GM21360 (cell line): ENCODE results near the gene FOXRED2.
A peak's percentile ranks its signal among the peaks of the same experiment; 100 is the strongest.
"Not testable (repeated sequence)": the region's sequence is repeated elsewhere in the genome, so short reads cannot be mapped to it uniquely, and the experiment has no call there.

Experiments used
- ATAC-seq: cut with Tn5 transposase; IDR thresholded peaks from one replicate; pipeline ENCODE4 v1.9.1; 2021; ENCODE audit warnings: mild to moderate bottlenecking, moderate library complexity; ENCODE audit not compliant: unreplicated experiment

Gene FOXRED2

DNA sequence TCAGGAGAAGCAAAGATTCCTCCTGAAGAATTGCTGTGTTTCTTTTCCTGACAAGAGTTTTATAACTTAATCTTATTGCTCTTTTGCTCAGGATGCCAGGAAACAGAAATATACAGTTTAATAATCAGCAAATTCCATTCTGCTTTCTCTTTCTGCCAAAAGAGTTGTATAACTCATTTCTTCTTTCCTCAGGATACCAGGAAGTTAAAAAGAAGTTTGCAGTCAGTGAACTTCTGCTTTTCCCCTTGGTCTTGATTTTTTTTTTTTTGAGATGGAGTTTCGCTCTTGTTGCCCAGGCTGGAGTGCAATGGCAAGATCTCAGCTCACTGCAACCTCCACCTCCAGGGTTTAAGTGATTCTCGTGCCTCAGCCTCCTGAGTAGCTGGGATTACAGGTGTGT lies 13.1 kb upstream of the FOXRED2 start:
- not testable (repeated sequence) for ATAC-seq

DNA sequence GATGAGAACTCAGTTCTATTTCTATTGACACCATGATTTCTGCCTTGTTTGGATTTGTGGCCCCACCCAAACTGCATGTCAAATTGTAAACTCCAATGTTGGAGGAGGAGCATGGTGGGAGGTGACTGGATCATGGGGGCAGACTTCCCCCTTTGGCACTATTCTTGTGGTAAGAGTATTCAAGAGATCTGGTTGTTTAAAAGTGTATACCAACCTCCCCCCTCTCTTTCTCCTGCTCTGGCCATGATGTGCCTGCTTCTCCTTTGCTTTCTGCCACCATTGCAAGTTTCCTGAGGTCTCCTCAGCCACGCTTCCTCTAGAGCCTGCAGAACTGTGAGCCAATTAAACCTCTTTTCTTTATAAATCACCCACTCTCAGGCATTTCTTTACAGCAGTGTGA lies 7.9 kb upstream of the FOXRED2 start:
- ATAC-seq, result no peak

DNA sequence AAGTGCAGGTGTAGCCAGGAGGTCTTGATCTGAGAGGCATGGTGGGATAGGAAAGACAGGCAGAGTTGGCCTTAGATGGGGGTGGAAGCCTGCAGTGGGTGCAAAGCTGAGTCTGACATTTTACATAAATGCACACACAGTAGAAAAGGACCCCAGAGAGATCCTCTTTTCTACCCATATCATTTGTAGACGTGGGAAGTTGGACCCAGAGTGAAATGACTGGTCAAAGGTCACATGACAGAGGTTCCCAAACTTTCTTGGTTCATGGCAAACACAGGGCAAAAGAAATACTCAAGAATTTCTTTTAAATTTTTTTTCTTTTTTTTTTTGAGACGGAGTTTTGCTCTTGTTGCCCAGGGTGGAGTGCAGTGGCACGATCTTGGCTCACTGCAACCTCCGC lies 6.2 kb upstream of the FOXRED2 start:
- no peak for ATAC-seq

DNA sequence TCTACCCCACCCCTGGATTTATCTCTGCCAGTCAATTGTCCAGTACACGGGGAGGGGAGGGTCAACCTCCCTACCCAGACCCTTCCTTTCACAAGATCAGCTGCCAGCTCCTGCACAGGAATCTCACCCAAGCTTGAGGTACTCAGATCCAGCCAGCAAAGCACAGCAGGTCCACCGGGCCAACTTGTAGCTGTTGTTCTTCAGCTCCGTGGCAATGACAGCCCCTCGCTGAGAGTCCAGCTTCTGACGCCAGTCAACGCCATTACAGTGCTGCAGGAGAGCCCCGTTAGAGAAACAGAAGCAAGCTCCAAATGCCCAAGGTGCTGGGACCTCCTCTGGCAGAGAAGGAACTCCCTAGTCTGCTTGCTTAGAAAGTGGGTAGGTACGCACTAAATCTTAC lies 5.5 kb upstream of the FOXRED2 start:
- ATAC-seq, result no peak

DNA sequence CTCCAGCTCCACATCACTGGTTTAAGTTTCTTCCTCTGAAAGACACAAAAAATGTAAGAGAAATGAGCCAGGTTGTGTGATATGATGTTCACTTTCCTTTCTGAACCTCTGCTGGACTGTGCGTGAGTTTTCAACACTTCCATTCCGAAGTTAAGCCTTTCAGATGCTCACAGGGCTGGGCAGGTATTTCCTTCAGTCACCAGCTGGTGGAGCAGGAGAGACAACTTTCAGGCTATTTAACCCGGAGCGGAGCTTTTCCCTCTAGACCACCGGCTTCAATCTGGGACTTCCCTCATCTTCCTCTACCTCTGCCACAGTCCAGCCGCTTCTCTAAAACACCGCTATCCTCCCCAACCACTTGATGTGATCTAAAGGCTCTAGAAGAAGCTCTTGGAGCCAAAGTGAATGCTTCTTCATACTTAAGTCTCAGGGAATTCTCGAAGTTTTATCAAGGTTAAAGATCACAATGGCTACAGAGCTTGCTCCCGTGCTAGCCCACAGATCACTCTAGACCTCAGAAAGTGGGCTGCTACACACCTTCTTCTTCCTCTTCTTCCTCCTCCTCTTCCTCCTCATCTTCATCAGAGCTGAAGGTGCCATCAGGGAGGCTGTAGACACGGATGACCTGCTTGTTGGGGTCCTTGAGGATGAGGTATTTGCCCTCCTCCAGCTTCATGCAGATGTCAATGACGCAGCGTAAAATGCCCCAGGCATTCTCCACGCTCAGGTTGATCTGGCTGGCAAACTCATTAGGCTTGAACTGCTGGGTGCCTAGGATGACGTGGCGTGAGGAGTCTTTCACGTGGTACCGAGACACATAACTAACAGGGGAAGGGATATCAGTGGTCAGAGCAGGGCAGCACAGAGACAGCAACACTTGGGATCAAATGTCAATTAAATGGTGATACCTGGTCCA lies 4.4 kb upstream of the FOXRED2 start:
- ATAC-seq, result no peak

DNA sequence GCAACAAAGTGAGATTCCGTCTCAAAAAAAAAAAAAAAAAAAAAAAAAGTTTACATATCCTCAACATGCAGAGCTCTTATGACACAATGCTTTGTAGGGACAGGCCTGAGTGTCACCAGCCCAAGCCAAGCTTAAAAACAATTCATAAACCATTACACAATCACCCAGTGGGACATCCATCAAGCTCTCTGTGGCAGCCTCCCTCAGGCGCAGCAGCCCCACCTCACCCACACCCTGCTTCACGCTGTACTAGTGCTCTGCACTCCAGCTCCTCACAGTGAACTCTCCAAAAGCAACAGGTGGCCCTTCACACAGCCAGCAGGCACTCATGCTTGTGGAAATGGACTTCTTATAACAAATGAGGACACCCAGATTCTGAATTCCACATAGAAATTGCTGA lies 3.5 kb upstream of the FOXRED2 start:
- no peak for ATAC-seq

DNA sequence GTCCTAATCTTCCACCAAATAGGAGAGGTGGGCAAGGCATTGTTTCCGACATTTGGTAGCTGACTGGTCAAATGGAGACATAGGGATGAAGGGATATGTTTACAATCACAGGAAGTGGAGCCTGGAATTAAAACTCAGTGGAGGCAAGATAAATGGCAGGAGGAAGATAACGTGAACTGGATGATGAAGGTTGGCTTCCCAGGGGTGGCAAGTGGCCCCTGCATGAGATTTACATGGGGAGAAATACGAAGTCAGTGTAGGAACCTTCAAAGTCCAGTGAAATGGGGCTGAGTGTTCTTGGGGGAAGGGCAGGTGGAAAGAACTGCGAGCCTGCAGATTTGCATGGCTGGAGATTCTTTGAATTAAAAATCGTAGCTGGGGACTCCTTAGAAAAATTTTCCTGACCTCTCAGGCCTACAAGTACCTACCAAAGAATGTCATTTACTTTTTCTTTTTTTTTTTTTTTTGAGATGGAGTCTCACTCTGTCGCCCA lies 724 bp upstream of the FOXRED2 start:
- no peak for ATAC-seq

DNA sequence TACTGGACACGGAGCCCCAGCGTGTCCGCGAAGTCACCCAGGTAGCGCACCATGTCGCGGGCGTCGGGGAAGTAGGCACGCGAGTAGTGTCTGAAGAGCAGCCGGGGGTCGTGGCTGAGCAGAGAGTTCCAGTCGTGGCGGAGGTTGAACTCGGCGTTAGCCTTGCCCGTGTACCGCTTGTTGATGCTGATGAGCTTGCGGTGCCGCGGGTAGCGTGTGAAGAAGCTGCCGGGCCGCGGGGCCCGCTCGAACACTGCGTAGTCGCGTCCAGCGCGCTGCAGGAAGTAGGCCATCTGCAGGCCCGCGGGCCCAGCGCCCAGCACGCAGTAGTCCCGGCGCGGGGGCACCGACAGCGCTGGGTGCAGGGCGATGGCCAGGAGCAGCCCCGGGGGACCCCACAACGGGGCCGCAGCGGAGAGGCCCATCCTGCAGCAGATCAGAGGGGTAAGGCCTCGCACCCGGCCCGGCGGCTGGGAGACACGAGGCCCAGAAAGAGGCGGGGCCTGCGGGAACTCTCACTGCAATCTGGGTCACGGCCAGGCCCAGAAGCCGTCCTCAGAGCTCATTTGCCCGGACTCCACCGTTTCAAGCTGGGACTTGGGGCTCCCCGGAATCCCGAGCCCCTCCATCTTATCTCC lies 723 bp downstream of the FOXRED2 start:
- no peak for ATAC-seq

DNA sequence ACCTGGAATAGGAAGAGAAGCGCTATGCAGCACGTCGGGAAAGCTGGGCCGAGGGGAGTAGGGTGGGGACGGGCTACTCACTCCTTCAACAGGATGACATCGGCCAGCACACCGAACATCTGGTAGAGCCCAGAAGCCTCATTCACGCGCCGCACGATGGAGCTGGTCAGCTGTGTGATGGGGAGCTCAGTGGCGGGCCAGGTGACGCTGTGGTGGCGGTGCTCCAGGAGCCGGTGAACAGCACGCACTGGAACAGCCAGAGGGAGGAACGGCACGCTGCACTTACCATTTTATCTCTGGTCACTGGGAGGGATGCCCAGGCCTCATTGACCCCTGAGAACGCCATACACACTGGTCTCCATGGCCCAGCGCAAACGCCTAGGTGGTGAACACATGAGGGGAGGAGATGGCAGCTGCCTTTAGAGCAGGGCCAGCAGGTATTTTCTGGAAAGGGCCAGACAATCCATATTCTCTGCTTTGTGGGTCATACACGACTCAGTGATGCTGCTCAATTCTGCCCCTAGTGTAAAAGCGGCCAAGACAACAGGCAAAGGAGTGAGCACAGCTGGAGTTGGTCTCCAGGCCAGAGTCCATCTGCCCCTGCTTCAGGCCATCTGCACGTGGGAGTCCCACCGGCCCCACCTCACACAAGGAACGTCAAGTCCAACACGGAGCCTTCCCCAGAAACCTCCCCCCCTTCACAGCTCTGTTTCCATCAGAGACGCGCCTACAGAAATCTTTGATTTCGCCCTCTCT lies 8.8 kb downstream of the FOXRED2 start:
- ATAC-seq, result no peak

DNA sequence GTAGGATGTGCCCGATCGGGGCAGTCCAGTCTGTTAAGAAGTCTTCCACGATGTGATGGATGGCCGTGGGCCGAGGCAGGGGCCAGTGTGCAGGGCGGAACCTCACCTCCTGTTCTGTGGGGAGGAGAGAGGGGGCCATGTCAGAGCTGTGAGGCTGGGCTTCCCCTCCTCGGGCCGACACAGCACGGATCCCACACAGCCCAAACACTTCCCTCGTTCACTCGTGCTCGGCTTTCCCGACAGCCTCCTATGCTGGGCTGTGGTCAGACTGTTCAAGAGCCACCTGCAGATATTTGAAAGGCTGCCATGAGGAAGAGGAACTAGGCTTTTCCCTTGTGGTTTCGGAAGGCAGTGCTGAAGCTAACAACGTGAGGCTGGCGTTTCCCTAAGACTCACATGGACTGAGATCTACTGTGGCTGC lies 13.1 kb downstream of the FOXRED2 start:
- ATAC-seq, result no peak

DNA sequence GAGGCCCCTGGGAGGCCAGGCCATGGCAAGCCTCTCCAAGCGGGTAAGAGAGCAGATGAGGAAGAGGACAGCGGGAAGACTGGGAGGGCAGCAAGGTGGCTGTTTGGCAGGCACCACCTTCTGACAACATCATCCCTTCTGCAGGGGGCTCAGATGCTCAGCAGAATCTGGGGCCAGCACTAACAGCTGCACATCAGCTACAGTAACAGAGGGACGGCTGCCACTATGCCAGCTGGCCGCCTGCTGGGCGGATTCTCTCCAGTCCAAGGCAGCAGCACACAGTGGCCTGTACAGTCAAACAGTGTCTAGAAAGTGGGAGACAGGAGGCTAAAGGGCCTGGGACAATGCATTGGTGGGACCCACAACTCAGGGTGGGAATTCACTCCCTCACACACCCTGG lies 14.7 kb downstream of the FOXRED2 start:
- no peak for ATAC-seq

DNA sequence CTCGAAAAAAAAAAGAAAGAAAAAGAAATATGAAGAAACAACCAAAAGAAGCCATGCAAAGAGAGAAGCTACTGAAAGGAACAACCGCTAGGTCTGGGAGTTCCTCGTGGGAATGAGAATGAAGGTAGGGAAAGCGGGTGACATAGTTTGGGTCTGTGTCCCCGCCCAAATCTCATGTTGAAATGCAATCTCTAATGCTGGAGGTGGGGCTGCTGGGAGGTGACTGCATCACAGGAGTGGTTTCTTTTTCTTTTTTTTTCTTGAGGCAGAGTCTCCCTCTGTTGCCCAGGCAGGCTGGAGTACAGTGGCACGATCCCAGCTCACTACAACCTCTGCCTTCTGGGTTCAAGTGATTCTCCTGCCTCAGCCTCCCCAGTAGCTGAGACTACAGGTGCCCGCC lies 15.7 kb downstream of the FOXRED2 start:
- ATAC-seq, result no peak

DNA sequence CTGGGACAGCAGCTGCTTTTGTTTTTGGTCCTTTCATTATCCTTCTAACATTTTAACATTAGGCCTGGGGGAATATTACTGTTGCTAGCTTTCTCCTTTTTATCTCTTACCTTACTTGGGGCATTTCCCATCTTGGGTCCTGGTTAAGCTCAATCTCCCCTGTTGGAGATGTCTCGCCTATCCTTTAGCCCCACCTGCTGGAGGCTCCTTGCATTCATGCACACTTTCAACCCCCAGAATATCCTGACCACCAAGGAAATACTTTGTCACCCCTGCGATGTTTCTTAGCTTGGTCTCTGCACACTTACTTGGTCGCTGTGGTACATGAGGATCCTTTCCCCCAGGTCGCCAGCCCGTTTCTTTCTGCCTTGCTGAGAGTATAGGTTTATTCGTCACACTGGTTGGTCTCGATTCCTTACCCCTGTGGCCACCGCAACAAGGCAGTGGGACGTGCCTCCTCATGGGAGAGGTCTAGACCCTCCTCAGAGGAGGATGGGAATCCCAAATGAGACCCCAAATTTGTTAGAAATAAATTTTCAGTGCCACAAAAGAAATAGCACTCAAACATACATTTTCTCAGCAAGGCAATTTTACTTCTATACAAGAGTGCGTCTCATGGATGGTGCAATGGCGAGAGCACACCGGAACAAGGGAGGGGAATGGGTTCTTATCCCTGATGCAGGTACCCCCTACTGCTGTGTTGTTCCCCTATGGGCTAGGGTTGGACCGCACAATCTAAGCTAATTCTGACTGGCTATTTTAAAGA lies 20.0 kb downstream of the FOXRED2 start:
- no peak for ATAC-seq

DNA sequence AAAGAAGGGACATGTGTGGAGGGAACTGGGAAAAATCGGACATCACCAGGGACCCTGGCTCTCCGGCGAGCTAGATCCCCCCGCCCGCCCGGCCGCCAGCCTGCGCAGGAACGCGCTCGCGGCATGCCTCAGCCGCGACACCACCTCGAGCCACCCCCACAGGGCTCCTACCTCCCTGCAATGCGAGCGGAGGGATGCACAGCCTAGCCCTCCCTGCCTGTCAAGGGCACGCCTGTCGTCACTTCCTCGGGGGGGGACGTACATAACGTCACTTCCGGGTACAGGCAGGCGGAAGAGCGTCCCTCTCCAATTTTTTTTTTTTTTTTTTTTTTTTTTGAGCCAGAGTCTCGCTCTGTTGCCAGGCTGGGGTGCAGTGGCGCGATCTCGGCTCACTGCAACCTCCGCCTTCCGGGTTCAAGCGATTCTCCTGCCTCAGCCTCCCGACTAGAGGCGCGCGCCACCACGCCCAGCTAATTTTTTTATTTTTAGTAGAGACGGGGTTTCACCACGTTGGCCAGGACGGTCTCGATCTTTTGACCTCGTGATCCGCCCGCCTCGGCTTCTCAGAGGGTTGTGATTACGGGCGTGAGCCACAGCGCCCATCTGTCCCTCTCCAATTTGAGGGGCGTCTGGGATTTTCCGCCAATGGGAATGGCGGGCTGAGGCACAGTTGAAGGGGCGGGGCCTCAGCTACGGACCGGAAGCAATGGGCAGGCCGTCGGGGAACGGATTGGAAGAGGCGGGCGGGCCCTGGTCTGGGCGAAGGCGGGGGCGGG lies 25.3 kb downstream of the FOXRED2 start, which contains the start of gene TXN2:
TXN2 (minus strand) TSS at position 248 of the 776 bp plus-strand sequence. CDS start 803 bp downstream, outside the sequence.
- ATAC-seq, result peak; percentile 82

DNA sequence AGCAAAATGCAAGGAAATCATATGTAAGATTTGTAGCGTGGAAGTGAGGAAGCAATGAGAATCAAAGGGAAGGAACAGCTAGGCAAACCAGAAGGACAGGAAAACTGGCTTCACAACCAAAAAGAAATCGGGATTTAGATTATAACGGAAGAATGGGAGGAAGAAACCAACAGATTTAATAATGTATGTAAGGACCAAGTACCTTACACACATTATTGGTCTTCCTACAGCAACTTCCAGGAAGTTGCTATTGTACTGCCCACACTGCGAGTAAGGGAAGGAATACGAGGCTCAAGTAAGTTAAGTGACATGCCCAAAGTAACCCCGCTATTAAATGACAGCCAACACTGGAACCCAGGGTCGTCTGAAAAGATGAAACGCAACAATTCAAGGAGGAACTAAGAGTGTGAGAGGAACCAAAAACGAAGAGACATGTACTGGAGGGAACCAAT lies 25.9 kb downstream of the FOXRED2 start:
- no peak for ATAC-seq

DNA sequence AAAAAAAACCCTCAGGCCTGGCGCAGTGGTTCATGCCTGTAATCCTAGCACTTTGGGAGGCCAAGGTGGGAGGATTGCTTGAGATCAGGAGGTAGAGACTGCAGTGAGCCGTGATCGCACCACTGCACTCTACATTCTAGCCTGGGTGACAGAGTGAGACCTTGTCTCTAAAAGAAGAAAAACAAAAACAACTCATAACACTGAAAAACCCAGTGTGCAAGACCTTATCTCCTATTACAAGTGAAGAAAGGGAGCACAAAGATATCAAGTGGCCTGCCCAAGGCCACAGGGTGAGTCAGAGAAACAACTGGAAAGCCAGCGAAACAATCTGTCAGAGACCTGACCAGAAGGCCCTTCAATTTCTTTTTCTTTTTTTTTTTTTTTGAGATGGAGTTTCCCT lies 27.9 kb downstream of the FOXRED2 start:
- no peak for ATAC-seq

DNA sequence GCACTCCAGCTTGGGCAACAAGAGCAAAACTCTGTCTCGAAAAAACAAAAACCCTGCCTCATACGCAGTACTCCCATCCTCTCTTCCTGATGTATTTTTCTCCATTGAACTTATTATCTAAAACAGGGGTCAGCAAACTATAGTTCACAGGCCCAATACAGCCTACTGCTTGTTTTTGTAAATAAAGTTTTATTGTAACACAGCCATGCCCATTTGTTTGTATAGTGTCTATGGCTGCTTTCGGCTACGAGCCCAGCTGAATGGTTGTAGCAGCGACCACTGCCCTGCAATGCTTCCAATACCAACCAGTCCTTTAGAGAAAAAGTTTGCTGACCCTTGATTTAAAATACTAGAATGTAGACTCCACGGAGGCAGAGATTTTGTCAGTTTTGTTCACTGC lies 31.5 kb downstream of the FOXRED2 start:
- no peak for ATAC-seq

DNA sequence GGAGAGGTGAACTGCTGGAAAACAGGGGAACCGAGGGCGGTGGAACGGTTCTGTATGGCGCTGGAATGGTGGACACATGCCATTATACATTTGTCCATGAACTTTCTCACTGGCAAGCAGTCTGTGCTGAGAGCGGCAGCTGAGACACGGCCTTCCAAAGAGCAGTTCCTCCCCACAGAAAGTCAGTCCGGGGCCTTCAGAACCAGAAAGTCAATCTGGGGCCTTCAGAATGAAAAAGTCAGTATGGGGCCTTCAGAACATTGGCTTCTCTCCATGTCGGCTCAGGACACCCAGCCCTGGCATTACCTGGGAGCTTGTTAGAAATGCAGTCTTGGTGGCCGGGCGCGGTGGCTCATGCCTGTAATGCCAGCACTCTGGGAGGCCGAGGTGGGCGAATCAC lies 34.2 kb downstream of the FOXRED2 start:
- no peak for ATAC-seq

DNA sequence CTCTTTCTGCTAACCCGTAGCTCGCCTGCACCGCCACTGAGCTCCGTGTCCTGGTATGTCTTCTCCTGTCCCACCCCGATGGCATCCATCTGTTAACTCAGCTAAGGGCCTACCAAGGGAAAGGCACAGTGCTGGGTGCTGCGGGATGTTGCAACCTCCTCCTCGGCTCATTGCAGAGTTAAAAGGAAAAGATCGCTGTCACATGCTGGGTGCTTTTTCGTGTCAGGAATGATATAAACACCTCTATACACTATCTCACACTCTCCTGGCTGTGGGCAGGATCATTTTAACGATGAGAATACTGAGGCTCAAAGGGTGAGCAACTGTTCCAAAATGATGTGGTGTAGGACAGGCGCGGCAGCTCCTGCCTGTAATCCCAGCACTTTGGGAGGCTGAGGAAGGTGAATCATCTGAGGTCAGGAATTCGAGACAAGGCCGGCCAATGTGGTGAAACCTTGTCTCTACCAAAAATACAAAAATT lies 35.5 kb downstream of the FOXRED2 start:
- no peak for ATAC-seq

DNA sequence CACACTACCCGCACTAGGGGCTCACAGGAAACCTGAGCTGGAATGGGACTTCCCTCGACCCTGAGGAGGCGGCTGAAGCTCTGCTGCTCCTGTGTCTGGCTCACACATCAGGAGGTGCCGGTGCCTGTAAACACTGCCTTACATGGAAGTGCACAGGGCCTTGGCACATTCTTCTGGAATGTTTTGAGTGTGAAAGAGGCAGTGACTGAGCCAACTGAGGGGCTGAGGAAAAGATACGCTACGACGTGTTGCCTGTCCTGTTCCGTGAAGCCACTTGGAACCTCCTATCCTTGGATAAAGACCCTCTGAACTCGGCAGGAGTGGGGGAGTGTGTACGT lies 35.9 kb downstream of the FOXRED2 start:
- ATAC-seq, result no peak
